Activated T-cell treated with anti-CD3 and anti-CD28 coated beads, Interleukin-2, amount 50 U/mL, for 72 hours (primary cell): ENCODE results near the gene LNX1. TPM values are rescaled to one million over a fixed set of nuclear protein-coding genes. Genes with fewer than 3 reads are reported as not detected.

Experiments
- ATAC-seq, 2 donors: fragments of 150-1000 bp; cut with Tn5 transposase; replicated peaks in 1 of 2; 2 replicates each; pipeline ENCODE4 v1.10.0; 2021; ENCODE audit warnings: moderate library complexity in 2 of 2, mild to moderate bottlenecking in 1 of 2
- DNase-seq, 2 donors: peaks; one replicate each; pipeline ENCODE4 v3.0.0; 2021 to 2022; ENCODE audit warnings: mixed read lengths in 1 of 2
- H3K27ac Mint-ChIP-seq: one replicate; pipeline ENCODE4 v1.8.0; 2022; ENCODE audit warnings: mild to moderate bottlenecking, moderate library complexity, mixed read lengths
- H3K27me3 Mint-ChIP-seq: one replicate; pipeline ENCODE4 v1.8.0; 2022; ENCODE audit warnings: low read depth, mixed read lengths
- H3K36me3 Mint-ChIP-seq, 2 donors: one replicate each; pipeline ENCODE4 v1.8.0; 2022; ENCODE audit warnings: mixed read lengths in 2 of 2, mild to moderate bottlenecking in 1 of 2; ENCODE audit not compliant: insufficient read depth in 2 of 2
- H3K4me1 Mint-ChIP-seq: one replicate; pipeline ENCODE4 v1.8.0; 2022; ENCODE audit warnings: low read depth, mixed read lengths
- H3K4me3 Mint-ChIP-seq, 2 donors: one replicate each; pipeline ENCODE4 v1.8.0; 2022; ENCODE audit warnings: mild to moderate bottlenecking in 2 of 2, mixed read lengths in 2 of 2, moderate library complexity in 2 of 2
- H3K9me3 Mint-ChIP-seq, 2 donors: one replicate each; pipeline ENCODE4 v1.8.0; 2022; ENCODE audit warnings: mixed read lengths in 2 of 2
- total RNA-seq, 2 donors: library from RNA; stranded (reverse); gene quantifications; one replicate each; pipeline ENCODE4 v1.2.3, GENCODE V29; 2022

LNX1 gene
- total RNA-seq, 2 donors from 2014 or later, result 0.46 TPM; not detected in 1

DNA sequence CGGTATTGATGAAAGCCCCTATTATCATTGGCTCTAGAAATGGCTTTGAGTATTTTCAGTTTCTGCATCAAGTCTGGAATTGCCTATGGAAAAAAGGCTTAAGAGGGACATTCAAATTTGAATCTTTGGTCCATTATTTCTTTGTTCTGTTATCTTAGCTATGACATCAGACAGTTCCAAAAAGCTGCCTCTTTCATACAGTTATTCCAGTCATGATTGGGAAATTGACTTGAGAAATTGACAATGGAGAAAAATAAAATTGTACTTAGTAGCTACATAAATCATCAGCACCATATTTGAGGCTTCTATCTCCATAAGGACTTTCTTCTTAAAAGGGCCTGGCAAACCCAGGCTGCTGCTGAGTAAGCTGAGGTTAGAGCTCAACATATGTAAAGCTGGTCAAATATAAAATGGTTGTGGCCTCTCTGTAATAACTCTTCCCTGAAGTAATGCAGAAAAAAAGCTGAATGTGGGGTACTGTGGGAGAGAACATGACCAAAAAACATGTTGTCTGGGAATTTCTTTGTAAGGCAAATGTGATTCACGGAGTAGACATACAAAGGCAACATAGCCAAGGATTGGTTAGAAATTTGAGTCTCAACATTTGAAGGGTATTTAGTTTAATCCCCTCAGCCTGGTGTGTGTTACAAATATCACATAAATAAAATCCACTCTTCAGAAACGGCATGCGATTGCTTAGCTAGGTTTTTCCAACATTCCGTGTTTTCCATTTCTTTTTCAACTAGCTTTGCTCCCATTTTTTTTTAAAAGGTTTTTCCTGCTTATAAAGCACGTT, 100.9 kb downstream of the LNX1 start:
- no peaks in the 10 kb centered on the region for H3K36me3 Mint-ChIP-seq
- H3K27ac Mint-ChIP-seq, result no peak overlapping the region
- no peak for DNase-seq
- H3K4me1 Mint-ChIP-seq, result no peaks in the 10 kb centered on the region
- no peak overlapping the region for H3K4me3 Mint-ChIP-seq
- H3K9me3 Mint-ChIP-seq, result no peaks in the 10 kb centered on the region
- peaks cover 33% of the 10 kb centered on the region for H3K27me3 Mint-ChIP-seq
- no peak for ATAC-seq

DNA sequence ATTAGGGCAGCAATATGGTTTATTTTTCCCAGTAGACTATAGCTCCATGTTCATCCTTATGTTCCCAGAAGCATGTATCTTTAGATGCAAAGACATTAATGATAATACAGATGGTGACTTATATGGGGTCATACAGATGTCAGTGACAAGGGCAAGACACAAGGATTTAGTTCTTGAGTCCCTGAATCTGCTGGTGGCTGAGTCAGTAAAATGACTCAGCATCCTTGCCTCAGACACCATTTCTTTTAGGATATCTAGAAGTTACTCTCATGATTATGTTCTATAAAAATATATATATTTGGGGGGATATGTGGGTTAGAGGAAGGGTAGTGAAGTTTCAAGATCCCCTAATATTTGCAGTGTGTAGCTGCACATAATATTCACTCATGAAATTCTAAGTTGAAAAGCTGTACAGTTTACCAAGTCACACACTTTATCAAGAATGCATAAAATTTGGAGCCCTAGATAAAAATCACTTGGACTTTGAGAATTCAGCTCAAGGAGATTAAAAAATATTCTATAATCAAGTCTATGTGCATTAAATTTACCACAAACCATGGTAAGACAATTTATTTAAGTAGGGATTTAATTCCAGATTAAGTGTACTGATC, 101.9 kb downstream of the LNX1 start:
- Mint-ChIP-seq H3K9me3 (no peaks in the 10 kb centered on the region), H3K27me3 (peaks cover 40% of the 10 kb centered on the region), H3K27ac (no peak overlapping the region), H3K4me3 (no peak overlapping the region), H3K4me1 (no peaks in the 10 kb centered on the region), H3K36me3 (no peaks in the 10 kb centered on the region)
- no peak for DNase-seq
- no peak for ATAC-seq

DNA sequence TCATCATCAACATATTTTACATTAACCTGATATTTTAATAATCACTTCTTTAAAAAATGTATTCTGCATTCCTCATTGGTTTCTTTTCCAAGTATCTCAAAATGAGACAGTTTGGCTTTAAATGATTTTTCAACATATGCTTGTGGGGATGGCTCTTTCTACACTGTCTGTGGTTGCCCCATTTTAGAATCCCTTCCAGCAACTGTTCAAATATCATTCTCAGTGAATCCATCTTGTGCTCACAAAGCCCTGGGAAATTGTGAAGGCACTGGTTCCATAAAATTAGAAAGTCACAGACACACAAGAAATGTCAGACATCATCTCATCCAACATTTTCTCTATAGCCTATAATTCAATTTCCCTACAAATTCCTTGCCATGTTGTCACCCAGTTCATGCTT, 103.5 kb downstream of the LNX1 start:
- H3K4me3 Mint-ChIP-seq, result no peak overlapping the region
- H3K9me3 Mint-ChIP-seq, result no peaks in the 10 kb centered on the region
- H3K27me3 Mint-ChIP-seq, result peaks cover 50% of the 10 kb centered on the region
- no peaks in the 10 kb centered on the region for H3K4me1 Mint-ChIP-seq
- ATAC-seq (no peak), DNase-seq (no peak)
- no peak overlapping the region for H3K27ac Mint-ChIP-seq
- no peaks in the 10 kb centered on the region for H3K36me3 Mint-ChIP-seq

DNA sequence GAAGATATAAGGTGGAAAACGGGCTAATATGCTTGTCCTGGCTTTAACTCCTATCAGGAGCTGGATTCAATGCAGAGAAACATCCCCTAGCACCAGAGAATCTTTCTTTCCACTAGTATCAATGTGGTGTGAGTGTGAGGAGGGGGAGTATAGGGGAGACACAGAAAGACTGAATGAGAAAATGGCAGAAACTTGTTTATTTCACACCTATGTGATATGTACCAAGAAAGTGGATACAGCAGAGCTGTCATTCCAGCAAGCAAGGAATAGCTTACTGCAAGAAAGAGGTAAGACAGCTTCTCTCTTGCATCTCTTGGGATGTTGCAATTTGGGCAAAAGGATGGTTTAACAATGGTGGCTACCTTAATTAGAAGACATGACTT, 105.6 kb downstream of the LNX1 start:
- H3K27ac Mint-ChIP-seq, result no peak overlapping the region

DNA sequence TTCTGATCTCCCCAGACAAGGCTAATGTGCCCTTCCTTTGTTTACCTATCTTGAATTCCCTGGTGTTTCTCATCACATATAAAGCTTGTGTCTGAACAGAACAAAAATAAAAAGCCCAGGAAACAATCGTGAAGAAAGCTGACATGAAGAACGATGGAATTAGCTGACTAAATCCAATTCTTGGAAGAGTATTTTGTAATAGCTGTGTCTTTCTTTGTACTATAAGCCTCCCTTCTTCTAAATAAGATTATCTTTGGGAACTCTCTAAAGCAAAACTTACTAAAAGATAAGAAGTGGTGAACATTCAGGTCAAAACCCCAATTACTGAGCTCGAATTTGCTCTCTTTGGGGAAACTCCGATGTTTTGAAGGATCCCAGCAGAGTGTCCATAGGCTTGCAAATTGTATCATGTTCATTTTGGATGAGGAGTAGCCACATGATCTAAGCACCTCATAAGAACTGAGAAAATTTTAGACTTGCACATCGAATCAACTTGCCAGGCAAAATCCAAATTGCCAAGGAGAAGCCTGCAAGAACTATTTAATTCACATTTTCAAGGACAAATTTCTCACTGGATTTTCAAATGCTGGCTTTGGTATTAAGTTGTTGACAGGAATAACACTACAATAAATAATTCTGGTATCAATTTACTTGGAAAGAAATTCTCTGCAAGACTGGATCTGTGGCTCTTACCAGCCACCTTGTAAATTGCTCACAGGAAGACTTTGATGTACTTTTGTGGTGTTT, 106.2 kb downstream of the LNX1 start:
- no peaks in the 10 kb centered on the region for H3K4me1 Mint-ChIP-seq
- H3K27ac Mint-ChIP-seq, result no peak overlapping the region
- DNase-seq (no peak), ATAC-seq (no peak)
- peaks cover 68% of the 10 kb centered on the region for H3K27me3 Mint-ChIP-seq
- no peak overlapping the region for H3K4me3 Mint-ChIP-seq
- no peaks in the 10 kb centered on the region for H3K9me3 Mint-ChIP-seq
- H3K36me3 Mint-ChIP-seq, result no peaks in the 10 kb centered on the region

More for the DNA sequence above, 105.6 kb downstream of the LNX1 start:
- Mint-ChIP-seq H3K27me3 (peaks cover 68% of the 10 kb centered on the region), H3K9me3 (no peaks in the 10 kb centered on the region), H3K4me1 (no peaks in the 10 kb centered on the region), H3K4me3 (no peak overlapping the region), H3K36me3 (no peaks in the 10 kb centered on the region)
- no peak for ATAC-seq
- DNase-seq, result no peak

DNA sequence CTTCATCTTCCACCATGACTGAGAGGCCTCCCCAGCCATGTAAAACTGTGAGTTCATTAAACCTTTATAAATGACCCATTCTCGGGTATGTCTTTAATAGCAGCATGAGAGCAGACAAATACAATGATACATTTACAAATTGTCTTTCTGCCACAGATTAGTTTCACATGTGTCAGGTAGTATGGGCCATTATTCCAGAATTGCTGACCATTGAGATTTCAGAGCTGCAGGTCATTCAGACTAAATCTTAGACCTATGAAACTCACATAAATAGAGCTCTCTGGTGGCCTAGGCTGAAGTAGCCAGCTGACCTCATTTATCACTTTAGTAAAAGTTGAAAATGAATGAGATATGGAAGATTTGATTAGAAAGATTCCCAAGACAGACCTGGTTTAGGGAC, 108.0 kb downstream of the LNX1 start:
- no peaks in the 10 kb centered on the region for H3K9me3 Mint-ChIP-seq
- H3K4me3 Mint-ChIP-seq, result no peak overlapping the region
- DNase-seq, result no peak
- no peak overlapping the region for H3K27ac Mint-ChIP-seq
- ATAC-seq, result no peak
- H3K27me3 Mint-ChIP-seq, result peaks cover 64% of the 10 kb centered on the region
- H3K4me1 Mint-ChIP-seq, result no peaks in the 10 kb centered on the region
- no peaks in the 10 kb centered on the region for H3K36me3 Mint-ChIP-seq

DNA sequence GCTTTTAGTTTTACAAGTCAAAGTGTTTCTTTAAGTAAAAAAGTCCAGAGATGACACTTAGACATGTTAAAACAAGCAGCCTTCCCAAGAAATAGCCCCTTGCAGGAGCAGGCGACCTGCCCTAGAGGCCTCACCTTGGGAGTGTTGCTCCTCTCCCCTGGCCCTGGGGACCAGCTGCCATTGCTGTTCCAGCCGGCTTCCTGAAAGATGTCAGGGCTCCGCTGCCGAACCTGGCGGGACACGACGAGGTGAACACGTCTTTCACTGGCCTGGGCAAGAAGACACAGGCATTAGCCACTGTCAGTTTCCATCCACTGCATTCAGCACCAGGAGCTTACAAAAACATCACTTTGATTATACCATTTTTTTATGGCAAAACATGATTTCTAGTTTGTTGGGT, 109.7 kb downstream of the LNX1 start:
- ATAC-seq (no peak), DNase-seq (no peak)
- no peaks in the 10 kb centered on the region for H3K36me3 Mint-ChIP-seq
- no peaks in the 10 kb centered on the region for H3K4me1 Mint-ChIP-seq
- peaks cover 57% of the 10 kb centered on the region for H3K27me3 Mint-ChIP-seq
- no peak overlapping the region for H3K27ac Mint-ChIP-seq
- no peaks in the 10 kb centered on the region for H3K9me3 Mint-ChIP-seq
- no peak overlapping the region for H3K4me3 Mint-ChIP-seq

DNA sequence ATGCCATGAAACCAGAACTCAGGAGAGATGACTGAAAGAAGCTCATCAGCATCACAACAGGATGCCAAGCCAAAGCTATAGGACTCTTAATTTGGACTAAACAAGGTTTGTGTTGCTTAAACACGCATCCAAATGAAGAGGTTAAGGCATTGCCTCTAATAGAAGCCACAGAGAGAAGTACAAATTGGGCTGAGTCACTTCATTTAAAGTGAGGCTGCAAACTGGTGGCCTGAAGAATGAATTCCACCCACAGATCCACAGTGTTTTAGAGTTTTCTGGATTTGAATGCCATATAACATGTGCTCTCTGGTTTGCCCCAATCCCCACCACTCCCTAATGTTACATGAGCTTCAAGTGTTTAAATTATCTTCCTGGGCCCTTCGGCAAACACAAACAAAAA, 110.4 kb downstream of the LNX1 start:
- H3K4me1 Mint-ChIP-seq, result no peaks in the 10 kb centered on the region
- no peak for ATAC-seq
- no peak overlapping the region for H3K4me3 Mint-ChIP-seq

DNA sequence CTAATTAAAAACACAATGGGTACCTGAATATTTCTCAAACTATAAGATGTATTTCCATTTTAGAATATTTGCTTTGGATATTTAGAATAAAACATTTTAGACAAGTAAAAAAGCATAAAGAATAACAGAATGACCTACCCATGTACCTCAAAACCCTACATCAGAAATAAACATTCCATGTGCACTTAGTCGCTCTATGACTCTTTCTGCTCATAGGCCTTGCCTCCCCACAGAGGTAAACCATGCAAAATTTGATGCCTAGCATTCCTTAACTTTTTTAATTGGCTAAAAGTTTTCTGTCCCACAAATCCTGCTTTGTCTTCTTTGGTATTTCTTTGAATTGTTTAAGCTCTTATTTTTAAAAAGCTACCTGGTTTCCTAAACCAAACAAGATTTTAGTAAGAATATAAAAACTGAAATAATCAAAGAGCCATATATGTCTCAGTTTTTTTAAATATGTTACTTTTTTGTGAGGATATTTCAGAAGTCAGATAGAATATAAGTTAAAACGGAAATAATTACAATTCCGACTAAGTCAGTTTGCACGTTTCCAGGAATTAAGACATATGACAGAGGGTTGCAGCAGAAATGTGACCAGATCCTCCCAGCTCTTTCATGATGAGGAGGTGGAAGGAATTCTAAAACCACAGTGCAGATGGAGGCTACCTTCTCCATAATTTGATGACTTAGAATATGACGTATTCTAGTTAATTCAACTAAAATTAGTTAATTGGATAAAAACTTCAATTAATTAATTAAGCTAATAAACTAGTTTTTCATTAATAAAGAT, 111.4 kb downstream of the LNX1 start:
- Mint-ChIP-seq H3K9me3 (no peaks in the 10 kb centered on the region), H3K4me1 (no peaks in the 10 kb centered on the region), H3K36me3 (no peaks in the 10 kb centered on the region), H3K4me3 (no peak overlapping the region), H3K27ac (no peak overlapping the region), H3K27me3 (peaks cover 46% of the 10 kb centered on the region)
- no peak for ATAC-seq
- DNase-seq, result no peak

More for the DNA sequence above, 110.4 kb downstream of the LNX1 start:
- no peaks in the 10 kb centered on the region for H3K36me3 Mint-ChIP-seq
- DNase-seq, result no peak
- H3K9me3 Mint-ChIP-seq, result no peaks in the 10 kb centered on the region
- no peak overlapping the region for H3K27ac Mint-ChIP-seq
- peaks cover 50% of the 10 kb centered on the region for H3K27me3 Mint-ChIP-seq

DNA sequence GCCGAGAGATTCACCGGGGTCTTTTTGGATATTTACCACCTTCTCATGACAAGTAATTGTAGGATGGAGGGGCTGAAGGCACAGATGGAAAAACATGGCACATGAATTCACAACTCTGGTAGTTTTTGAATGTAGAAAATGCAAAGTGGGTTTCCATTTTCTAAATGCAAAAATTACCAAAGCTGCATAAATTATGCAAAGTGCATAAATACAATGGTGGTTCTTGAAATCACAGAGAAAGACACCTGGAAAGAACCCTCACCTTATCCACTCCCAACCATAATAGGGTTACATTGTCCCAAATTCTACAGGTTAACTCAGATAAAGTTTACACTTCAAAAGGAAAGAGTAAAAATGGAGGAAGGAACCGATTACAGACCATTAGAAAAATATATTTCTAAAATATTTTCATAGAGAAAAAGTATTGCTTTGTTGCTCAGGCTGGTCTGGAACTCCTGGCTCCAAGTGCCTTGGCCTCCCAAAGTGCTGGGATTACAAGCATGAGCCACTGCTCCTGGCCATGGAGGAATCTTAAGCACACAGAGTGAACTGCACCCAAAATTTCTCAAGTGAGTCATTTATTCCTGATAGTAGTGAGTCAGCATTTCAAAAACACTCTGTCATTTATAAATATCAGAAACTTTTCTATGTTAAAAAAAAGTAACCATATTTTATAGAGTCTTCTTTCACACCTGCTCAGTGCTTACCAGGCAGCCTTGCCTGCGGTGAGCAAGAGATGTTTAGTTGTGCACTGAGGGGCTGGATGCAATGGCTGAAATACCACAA, 112.4 kb downstream of the LNX1 start:
- ATAC-seq, result no peak
- DNase-seq, result no peak
- Mint-ChIP-seq H3K27ac (no peak overlapping the region), H3K9me3 (no peaks in the 10 kb centered on the region), H3K36me3 (no peaks in the 10 kb centered on the region), H3K27me3 (peaks cover 39% of the 10 kb centered on the region), H3K4me1 (no peaks in the 10 kb centered on the region), H3K4me3 (no peak overlapping the region)

DNA sequence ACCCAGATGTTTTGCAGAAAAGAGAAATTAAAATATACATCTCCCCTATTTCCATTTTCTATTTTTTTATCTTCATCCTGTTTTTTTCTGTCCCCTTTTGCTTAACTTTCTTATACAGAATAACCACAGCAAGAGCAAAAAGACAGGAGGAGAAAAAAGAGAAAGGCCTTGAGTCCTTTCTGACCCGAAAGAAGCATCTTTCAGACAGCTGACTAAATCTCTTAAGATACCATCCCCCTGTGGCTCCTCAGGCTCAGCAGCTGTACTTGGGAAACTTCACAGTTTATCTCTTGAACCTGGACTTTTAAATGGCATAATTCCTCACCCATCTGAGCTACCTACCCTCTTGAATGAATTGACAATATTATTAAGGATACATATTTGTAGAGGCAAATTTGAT, 113.7 kb downstream of the LNX1 start:
- peaks cover 0 to under 1% of the 10 kb centered on the region in 2 donors for H3K36me3 Mint-ChIP-seq
- H3K27ac Mint-ChIP-seq, result no peak overlapping the region
- peaks cover under 1 to 8% of the 10 kb centered on the region in 2 donors for H3K9me3 Mint-ChIP-seq
- no peak overlapping the region for H3K4me3 Mint-ChIP-seq
- peaks cover 31% of the 10 kb centered on the region for H3K27me3 Mint-ChIP-seq
- DNase-seq (no peak), ATAC-seq (no peak)
- no peaks in the 10 kb centered on the region for H3K4me1 Mint-ChIP-seq

DNA sequence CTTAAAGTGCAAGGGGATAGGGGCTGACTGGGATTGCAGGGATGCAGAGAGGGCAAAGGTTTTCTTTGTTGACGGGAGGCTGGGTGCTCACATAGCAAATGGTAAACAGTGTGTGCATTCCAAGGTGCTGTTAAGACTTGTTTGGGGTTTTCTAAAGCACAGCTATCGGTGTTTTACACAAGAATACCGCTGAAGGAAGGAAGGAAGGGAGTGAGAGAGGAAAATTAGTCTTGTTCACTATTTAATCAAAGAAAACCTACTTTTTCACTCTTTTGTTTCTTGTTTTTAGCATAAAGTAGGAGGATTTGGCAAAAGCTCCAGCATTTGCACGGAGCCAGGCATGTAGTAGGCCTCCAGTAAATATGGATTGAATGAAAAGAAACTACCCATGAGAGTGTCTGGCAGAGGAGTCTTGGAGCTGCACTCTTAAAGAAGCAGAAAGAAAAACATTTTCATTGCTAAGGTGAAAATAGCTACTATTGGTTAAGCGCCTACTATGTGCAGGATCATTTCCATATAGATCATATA, 114.2 kb downstream of the LNX1 start:
- ATAC-seq, result no peak
- Mint-ChIP-seq H3K27ac (no peak overlapping the region), H3K4me3 (no peak overlapping the region), H3K9me3 (peaks cover 3 to 11% of the 10 kb centered on the region in 2 donors), H3K4me1 (no peaks in the 10 kb centered on the region), H3K27me3 (peaks cover 28% of the 10 kb centered on the region), H3K36me3 (peaks cover 0 to 3% of the 10 kb centered on the region in 2 donors)
- no peak for DNase-seq
